NCI-H446 (cell line): Measurements from ENCODE around the gene GPC3.
"Not testable (repeated sequence)": the region's sequence is repeated elsewhere in the genome, so short reads cannot be mapped to it uniquely, and the experiment has no call there.

Experiments
- DNase-seq, 2 experiments: peaks; one replicate each; lab custom pipeline; 2025; lab: John Stamatoyannopoulos, UW

The GPC3 gene

GRCh38 chrX:133985164-133985966 lies at the start of gene GPC3:
Gene GPC3 (minus strand): TSS chrX:133985594.
- peak; percentile 2 to 77 for DNase-seq

DNA sequence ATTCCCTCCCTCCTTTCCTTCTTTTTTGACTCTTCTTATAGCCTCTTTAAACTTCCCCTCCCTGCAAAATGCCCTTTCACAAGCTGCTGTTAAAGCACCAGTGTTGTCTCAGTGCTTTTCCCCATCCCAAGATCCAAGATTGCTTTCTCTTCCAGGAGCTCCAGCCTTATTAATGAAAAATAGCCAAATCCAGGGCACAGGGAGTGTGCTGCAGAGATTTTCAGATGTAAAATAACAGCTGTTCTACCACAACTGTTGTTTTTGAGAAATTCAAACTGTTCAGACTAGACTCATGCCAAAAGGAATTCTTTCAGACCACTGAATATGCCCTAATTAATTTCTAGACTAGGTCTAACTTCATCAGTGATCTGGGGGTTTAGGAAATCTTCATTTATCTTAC lies 47.0 kb upstream of the GPC3 start:
- DNase-seq = no peak

GRCh38 chrX:134026565-134027311 lies 41.3 kb upstream of the GPC3 start:
- peak; percentile 36 to 50 for DNase-seq

DNA sequence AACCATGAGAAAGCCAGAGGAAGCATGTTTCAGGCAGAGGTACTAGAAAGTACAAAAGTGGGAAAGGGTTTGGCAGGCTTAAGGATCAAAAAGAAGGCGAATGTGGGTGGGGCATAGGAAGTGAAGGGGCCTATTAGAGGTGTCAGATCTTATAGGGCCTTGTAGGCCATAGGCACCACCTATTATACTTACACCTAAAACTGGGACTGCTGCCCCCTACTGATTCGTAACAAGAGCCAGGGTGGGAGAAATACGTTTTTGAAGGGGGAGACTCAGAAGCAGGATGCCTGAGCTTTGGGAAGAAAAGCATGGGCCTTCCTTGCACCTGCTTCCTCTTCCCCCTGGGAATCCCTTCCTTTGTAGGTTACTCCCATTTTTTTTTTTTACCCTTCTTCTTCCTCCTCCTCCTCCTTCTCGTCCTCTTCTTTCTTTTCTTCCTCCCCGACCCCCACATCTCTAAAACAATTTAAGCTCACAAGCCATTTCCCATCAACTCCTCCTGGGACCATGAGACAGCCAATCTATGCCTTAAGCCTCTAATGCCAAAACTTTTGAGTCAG lies 40.7 kb upstream of the GPC3 start:
- no peak for DNase-seq

DNA sequence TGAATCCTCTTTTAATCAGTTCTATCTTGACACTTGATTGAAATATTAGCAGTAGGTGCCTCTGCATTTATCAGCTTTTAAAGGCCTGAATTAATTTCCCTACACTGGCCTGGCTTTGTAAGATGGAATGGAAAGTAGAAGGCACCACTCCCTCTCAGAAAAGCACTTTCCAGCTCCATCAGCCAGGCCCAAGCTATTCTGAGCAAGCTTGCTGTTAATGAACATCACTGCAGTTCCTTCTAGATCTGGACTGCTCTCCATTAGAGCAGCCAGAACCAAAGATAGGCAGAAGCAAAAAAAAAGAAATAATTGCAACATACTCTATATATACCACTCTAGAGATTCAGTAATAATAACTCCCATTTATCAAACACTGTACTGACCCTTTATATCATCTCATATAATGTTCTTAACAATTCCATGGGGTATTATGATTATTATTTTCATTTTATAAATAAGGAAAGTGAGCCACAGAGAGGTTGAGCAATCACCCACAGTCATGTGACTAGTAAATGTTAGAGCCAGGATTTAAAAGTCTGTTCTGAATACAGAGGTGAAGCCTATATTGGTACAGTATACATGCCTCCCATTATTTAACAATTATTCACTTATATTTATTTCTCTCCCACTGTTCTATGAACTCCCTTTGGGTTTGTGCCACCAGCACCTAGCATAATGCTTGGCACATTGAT lies 39.4 kb upstream of the GPC3 start:
- no peak for DNase-seq

DNA sequence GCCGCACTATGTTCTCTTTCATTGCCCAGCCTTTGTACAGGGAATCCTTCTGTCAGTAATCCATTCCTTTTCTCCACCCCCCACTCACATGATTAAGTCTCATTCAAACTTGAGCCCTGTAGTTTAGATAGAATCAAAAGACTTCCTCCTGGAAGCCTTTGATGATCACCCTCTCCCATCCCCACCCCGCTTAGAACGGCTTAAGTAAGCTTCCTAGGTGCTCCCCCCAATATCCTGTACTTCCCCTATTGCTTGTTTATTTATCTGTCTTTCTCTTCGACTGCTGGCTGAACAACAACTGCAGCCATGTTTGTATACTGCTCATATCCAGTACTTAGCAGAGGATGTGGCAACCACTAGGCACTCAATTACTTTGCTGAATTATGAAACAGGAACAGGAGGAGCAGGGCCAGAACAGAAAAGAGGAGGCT lies 38.5 kb upstream of the GPC3 start:
- DNase-seq = no peak

DNA sequence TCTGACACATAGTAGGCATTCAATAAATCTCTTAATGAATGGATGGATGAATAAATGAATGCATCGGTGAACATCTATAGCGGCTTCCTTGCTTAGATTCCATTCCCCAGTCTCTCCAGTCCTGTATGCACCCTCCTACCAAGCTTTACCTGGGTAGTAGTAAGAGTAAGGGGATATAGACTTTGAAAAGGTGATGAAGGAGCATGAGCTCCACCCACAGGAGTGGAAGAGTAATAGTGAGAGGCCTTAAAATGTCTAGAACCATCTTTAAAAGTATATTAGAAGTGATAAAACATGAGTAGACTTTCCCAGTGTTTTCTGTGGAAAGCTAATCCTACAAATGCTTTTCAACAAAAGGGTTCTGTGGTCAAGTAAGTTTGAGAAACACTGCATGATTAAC lies 35.5 kb upstream of the GPC3 start:
- DNase-seq = peak in 1 of 2 experiments; percentile 1

DNA sequence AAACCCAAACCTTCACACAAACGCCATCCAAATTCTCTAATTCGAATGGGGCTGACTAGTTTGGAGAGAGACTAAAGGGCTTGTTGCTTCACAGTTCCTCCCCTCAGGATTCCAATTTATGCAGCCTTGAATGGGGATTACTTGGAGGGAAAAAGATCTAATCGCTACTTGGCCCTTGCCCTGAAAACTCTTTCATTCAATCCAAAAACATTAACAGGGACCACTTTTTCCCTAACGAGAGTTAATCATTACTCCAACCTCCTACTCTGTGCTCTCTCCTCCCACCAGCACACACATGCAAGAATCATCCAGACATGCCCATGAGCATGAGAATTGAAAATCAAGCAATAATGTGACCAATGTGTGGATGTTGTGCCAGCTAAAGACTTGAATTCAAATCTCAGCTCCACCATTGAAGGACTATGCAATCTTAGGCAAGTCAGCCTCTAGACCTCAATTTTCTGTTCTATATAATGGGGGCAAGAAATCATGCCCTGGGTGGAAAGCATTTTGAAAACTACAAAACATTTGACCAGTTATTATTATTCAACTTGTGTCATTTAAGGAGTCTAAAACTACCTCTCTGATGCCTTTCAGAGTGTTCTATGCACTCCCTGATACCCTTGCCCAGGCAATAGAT lies 34.3 kb upstream of the GPC3 start:
- no peak for DNase-seq

DNA sequence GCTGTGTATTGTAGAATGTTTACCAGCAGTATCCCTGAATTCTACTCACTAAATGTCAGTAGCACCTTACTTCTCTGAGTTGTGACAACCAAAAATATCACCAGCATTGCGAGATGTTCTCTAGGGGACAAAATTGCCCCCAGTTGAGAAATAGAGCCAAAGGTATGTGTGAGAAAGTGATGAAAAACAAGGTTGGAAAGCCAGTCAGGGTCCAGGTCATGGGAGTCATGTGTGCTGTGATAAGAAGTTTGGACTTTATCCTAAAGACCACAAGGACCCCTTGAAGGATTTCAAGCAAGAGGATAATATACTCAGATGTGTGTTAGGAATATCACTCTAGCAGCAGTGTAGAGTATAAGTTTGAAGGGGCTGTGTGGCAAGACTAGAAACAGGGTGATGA lies 30.9 kb upstream of the GPC3 start:
- not testable (repeated sequence) for DNase-seq

- DNase-seq = not testable (repeated sequence)
These were observed 30.1 kb upstream of the GPC3 start for GRCh38 chrX:134015510-134015909.

DNA sequence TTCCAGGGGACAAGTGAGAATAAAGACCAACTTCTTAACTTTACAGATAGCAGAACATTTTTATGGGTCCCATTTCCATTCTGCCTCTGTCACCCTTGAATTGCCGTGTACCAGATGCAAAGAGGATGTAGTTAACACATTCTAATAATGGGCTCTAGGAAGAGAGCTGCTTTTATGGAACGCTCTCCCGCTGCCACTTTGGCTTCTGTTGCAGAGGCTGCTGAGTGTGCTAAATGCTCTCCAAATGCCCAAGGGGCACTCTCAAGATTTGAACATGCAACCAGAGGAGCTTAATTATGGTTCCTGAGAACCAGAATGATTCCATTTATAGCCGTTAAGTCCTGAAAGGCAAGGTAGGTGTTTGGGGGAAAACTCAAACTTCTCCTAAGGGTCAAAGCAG lies 28.1 kb upstream of the GPC3 start:
- no peak for DNase-seq

GRCh38 chrX:134013092-134013497 lies 27.7 kb upstream of the GPC3 start:
- DNase-seq = no peak

DNA sequence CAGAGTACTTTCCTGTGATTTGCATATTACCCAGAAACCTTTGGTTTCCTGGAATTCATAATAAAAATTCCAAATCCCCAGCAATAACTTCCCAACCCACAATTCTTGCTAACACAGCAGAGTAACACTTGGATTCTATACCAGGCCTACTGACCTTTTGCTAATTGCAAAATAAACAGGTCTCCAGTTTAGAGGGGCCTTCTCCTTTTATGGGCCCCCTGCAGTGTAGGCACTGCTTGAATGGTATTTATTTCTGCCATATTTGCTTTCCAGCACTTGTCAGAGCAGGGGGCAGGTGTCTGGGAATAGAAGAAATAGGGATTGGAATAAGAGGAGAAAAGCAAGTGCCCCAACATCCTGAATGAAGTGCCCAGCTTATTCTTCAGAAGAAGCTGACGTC lies 25.3 kb upstream of the GPC3 start:
- DNase-seq = no peak

DNA sequence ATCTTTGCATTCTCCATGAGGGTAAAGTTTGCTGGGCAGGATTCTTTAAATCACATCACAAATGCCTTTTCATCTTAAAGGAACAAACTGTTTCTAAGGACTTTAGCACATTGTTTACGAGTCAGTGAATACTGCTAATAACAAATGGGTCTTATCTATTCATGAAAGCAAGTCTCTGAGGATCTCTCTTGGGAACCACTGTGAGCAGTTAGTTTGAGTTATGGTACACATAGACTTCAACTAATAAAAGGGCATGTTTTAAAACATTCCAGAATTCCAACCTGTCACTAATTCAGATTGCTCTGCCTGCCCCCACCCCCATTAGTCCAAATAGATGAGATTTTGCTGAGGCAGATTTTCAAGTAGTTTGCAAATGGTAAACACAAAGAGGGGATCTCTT lies 22.3 kb upstream of the GPC3 start:
- no peak for DNase-seq

- no peak for DNase-seq
These were observed 21.2 kb upstream of the GPC3 start for GRCh38 chrX:134006484-134007161.

GRCh38 chrX:134004084-134004483 lies 18.7 kb upstream of the GPC3 start:
- DNase-seq = no peak

DNA sequence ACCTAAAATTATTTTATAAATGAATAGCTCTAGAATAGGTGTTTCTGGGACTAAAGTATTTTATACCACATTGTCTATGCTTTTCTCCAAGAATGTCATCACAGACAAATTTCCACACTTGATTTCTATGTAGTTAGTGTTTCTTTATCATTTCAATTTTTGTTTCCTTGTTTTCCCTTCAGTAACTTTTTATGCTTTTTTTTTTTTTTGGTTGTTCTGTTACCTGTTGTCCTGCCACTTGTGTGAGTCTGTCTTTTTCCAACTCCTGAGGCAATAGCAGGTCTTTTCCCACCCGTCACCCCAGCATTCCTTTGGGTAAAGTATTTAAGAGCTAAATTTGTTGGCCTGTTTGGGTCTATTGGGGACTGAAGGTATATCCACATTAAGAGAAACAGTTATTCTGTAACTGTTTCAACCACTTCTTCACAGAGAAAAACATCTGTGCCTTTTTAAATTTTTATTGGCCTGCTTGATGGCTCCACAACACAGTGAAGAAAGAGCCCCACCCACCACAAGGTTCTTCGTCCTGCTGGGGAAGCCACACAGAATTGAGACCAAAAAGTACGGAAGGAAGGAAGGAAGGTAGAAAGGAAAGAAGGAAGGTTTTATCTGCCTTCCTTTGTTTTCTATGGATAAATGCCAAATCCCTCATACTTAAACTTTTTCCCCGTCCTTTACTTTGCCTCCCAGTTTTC lies 17.7 kb upstream of the GPC3 start:
- no peak for DNase-seq

GRCh38 chrX:134000260-134001245 lies 15.2 kb upstream of the GPC3 start:
- no peak for DNase-seq

GRCh38 chrX:133999031-133999705 lies 13.8 kb upstream of the GPC3 start:
- no peak for DNase-seq
